GM12873 (cell line): Measurements from ENCODE around the gene SUFU.

Experiments
- CTCF ChIP-seq: IDR thresholded peaks from 2 replicates; pipeline ENCODE4 v1.5.1; 2012; ENCODE audit warnings: low read depth, mild to moderate bottlenecking, moderate library complexity, low read length, control low read depth; ENCODE audit not compliant: insufficient read depth; ENCODE audit errors: missing control alignments

The SUFU gene

GRCh38 chr10:102621443-102622325 is 117.9 kb downstream of the SUFU start:
- no peak for TF ChIP-seq CTCF

GRCh38 chr10:102624094-102624493 is 120.3 kb downstream of the SUFU start:
- TF ChIP-seq CTCF = no peak

- no peak for TF ChIP-seq CTCF
These were observed 121.2 kb downstream of the SUFU start for GRCh38 chr10:102624751-102625645.

- TF ChIP-seq CTCF = no peak
These were observed 122.4 kb downstream of the SUFU start for GRCh38 chr10:102626026-102626685.

- no peak for TF ChIP-seq CTCF
These were observed 123.5 kb downstream of the SUFU start for GRCh38 chr10:102627291-102627735.

- TF ChIP-seq CTCF = no peak
These were observed 124.0 kb downstream of the SUFU start for GRCh38 chr10:102627736-102628293.
